ENCODE results near the gene ATP2B2.

GRCh38 chr3:10498271-10498670 lies 7.1 kb downstream of the ATP2B2 start:
- TF ChIP-seq, protein P1, sequence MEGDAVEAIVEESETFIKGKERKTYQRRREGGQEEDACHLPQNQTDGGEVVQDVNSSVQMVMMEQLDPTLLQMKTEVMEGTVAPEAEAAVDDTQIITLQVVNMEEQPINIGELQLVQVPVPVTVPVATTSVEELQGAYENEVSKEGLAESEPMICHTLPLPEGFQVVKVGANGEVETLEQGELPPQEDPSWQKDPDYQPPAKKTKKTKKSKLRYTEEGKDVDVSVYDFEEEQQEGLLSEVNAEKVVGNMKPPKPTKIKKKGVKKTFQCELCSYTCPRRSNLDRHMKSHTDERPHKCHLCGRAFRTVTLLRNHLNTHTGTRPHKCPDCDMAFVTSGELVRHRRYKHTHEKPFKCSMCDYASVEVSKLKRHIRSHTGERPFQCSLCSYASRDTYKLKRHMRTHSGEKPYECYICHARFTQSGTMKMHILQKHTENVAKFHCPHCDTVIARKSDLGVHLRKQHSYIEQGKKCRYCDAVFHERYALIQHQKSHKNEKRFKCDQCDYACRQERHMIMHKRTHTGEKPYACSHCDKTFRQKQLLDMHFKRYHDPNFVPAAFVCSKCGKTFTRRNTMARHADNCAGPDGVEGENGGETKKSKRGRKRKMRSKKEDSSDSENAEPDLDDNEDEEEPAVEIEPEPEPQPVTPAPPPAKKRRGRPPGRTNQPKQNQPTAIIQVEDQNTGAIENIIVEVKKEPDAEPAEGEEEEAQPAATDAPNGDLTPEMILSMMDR (conservative IDR thresholded peaks at IDR 0.05; ENCODE audit: low read length) = no peak
- TF ChIP-seq EZH2phosphoT487 (IDR thresholded peaks at IDR 0.05; ENCODE audit: borderline replicate concordance) = no peak

All from Loucy (cell line).